ENCODE results near the gene TINCR.

The TINCR gene

GRCh38 chr19:5608291-5608690 is 40.5 kb upstream of the TINCR start:
- in situ Hi-C loops (cut with HindIII; ENCODE audit: low pct_ligation_motif_present, low sequenced_read_pairs) = no loop called here
- no peak overlapping the region for H3K27ac ChIP-seq
- peaks cover 77% of the 10 kb centered on the region for H3K36me3 ChIP-seq (replicated peaks)
- no peaks in the 10 kb centered on the region for H3K27me3 ChIP-seq (replicated peaks)
- H3K4me3 ChIP-seq (ENCODE audit: low read depth, low read length) = no peak overlapping the region
- no peak for TF ChIP-seq CTCF (IDR thresholded peaks at IDR 0.05; ENCODE audit: low read depth, low read length, missing control alignments)
- DNase-seq = no peak

- TF ChIP-seq CTCF (IDR thresholded peaks at IDR 0.05; ENCODE audit: low read depth, low read length, missing control alignments) = no peak
- no peak for DNase-seq
- no peaks in the 10 kb centered on the region for H3K27me3 ChIP-seq (replicated peaks)
- in situ Hi-C loops (cut with HindIII; ENCODE audit: low pct_ligation_motif_present, low sequenced_read_pairs) = no loop called here
- H3K27ac ChIP-seq = no peak overlapping the region
- no peak overlapping the region for H3K4me3 ChIP-seq (ENCODE audit: low read depth, low read length)
- H3K36me3 ChIP-seq (replicated peaks) = peaks cover 78% of the 10 kb centered on the region
These were observed 39.8 kb upstream of the TINCR start for GRCh38 chr19:5607318-5608275.

- H3K27me3 ChIP-seq (replicated peaks) = no peaks in the 10 kb centered on the region
- in situ Hi-C loops (cut with HindIII; ENCODE audit: low pct_ligation_motif_present, low sequenced_read_pairs) = no loop called here
- TF ChIP-seq CTCF (IDR thresholded peaks at IDR 0.05; ENCODE audit: low read depth, low read length, missing control alignments) = no peak
- no peak for DNase-seq
- no peak overlapping the region for H3K4me3 ChIP-seq (ENCODE audit: low read depth, low read length)
- H3K27ac ChIP-seq = no peak overlapping the region
- H3K36me3 ChIP-seq (replicated peaks) = peaks cover 82% of the 10 kb centered on the region
These were observed 37.6 kb upstream of the TINCR start for GRCh38 chr19:5605362-5605761.

GRCh38 chr19:5603626-5604025 is 35.9 kb upstream of the TINCR start:
- TF ChIP-seq CTCF (IDR thresholded peaks at IDR 0.05; ENCODE audit: low read depth, low read length, missing control alignments) = no peak
- Histone ChIP-seq H3K36me3 (replicated peaks) (peaks cover 86% of the 10 kb centered on the region), H3K27me3 (replicated peaks) (no peaks in the 10 kb centered on the region), H3K27ac (no peak overlapping the region), H3K4me3 (ENCODE audit: low read depth, low read length) (no peak overlapping the region)
- in situ Hi-C loops (cut with HindIII; ENCODE audit: low pct_ligation_motif_present, low sequenced_read_pairs) = no loop called here
- no peak for DNase-seq

GRCh38 chr19:5600797-5601196 is 33.0 kb upstream of the TINCR start:
- Histone ChIP-seq H3K36me3 (replicated peaks) (peaks cover 86% of the 10 kb centered on the region), H3K27me3 (replicated peaks) (no peaks in the 10 kb centered on the region), H3K27ac (no peak overlapping the region), H3K4me3 (ENCODE audit: low read depth, low read length) (no peak overlapping the region)
- in situ Hi-C loops (cut with HindIII; ENCODE audit: low pct_ligation_motif_present, low sequenced_read_pairs) = no loop called here
- no peak for TF ChIP-seq CTCF (IDR thresholded peaks at IDR 0.05; ENCODE audit: low read depth, low read length, missing control alignments)
- no peak for DNase-seq
